Keratinocyte (primary cell): ENCODE measurements around the gene CCNG2. TPM values are rescaled to one million over a fixed set of nuclear protein-coding genes. Genes with fewer than 3 reads are reported as not detected.

Experiments
- DNase-seq: peaks from one replicate; pipeline ENCODE4 v3.0.0-alpha.2; 2011; ENCODE audit warnings: low read depth, missing footprints, low spot score
- FAIRE-seq: peaks from 2 replicates; lab custom pipeline; 2011; peaks lifted over from hg19 to GRCh38; lab: Jason Lieb, UNC
- H2AFZ ChIP-seq: 2 replicates; pipeline ENCODE4 v1.6.0; 2012; ENCODE audit warnings: low read length, control low read depth, inconsistent platforms; ENCODE audit not compliant: control insufficient read depth
- H3K27ac ChIP-seq: 2 replicates; pipeline ENCODE4 v1.5.1; 2011; ENCODE audit warnings: low read length; ENCODE audit not compliant: control insufficient read depth, insufficient read depth
- H3K27me3 ChIP-seq: 3 replicates; pipeline ENCODE4 v1.6.0; 2011; ENCODE audit warnings: low read length; ENCODE audit not compliant: control insufficient read depth, insufficient read depth; ENCODE audit errors: extremely low read depth
- H3K36me3 ChIP-seq, 2 experiments: 2 replicates in 1 of 2; 3 replicates in 1 of 2; pipeline ENCODE4 v1.5.1; 2011; ENCODE audit warnings: low read length in 2 of 2, mild to moderate bottlenecking in 1 of 2; ENCODE audit not compliant: control insufficient read depth in 2 of 2, insufficient read depth in 2 of 2; ENCODE audit errors: extremely low read depth in 1 of 2
- H3K4me1 ChIP-seq: 3 replicates; pipeline ENCODE4 v1.5.1; 2011; ENCODE audit warnings: low read length; ENCODE audit not compliant: control insufficient read depth, insufficient read depth; ENCODE audit errors: extremely low read depth
- H3K4me2 ChIP-seq: 3 replicates; pipeline ENCODE4 v1.6.0; 2011; ENCODE audit warnings: low read depth, low read length; ENCODE audit not compliant: control insufficient read depth, insufficient read depth; ENCODE audit errors: extremely low read depth
- H3K4me3 ChIP-seq, 3 experiments: fragments of 200-600 bp in 1 of 3; sonication (generic) in 1 of 3; 2 replicates in 2 of 3; 3 replicates in 1 of 3; pipeline ENCODE4 v1.5.1; 2011 to 2016; ENCODE audit warnings: low read length in 3 of 3, mild to moderate bottlenecking in 3 of 3, control low read depth in 2 of 3, inconsistent platforms in 1 of 3, low read depth in 1 of 3, mixed read lengths in 1 of 3, mixed run types in 1 of 3, moderate library complexity in 1 of 3; ENCODE audit not compliant: control insufficient read depth in 2 of 3, insufficient read depth in 2 of 3; ENCODE audit errors: extremely low read depth in 1 of 3
- H3K79me2 ChIP-seq: 2 replicates; pipeline ENCODE4 v1.6.0; 2012; ENCODE audit warnings: low read length; ENCODE audit not compliant: control insufficient read depth, insufficient read depth
- H3K9ac ChIP-seq: 3 replicates; pipeline ENCODE4 v1.6.0; 2011; ENCODE audit warnings: low read length; ENCODE audit not compliant: control insufficient read depth, insufficient read depth; ENCODE audit errors: extremely low read depth
- H3K9me1 ChIP-seq: 3 replicates; pipeline ENCODE4 v1.6.0; 2011; ENCODE audit warnings: low read length; ENCODE audit not compliant: control insufficient read depth, insufficient read depth; ENCODE audit errors: extremely low read depth
- H3K9me3 ChIP-seq: 2 replicates; pipeline ENCODE4 v1.5.1; 2012; ENCODE audit warnings: low read depth, low read length; ENCODE audit not compliant: control insufficient read depth
- H4K20me1 ChIP-seq: 3 replicates; pipeline ENCODE4 v1.6.0; 2011; ENCODE audit warnings: low read length; ENCODE audit not compliant: control insufficient read depth, insufficient read depth; ENCODE audit errors: extremely low read depth
- EZH2 ChIP-seq: IDR thresholded peaks from one replicate; pipeline ENCODE4 v1.6.1; 2012; ENCODE audit warnings: inconsistent platforms, mild to moderate bottlenecking, low read length, moderate library complexity
- dilution Hi-C: fragments of 300-500 bp; cut with MboI; formaldehyde crosslinking; loops from one replicate; pipeline ENCODE4 v1.7.0; 2020; ENCODE audit warnings: low sequenced_read_pairs; ENCODE audit not compliant: extremely low pct_ligation_motif_present
- polyA plus RNA-seq, 5 experiments: library from polyadenylated mRNA; depleted of rRNA in 3 of 5; stranded (reverse) in 3 of 5; stranded (forward) in 1 of 5; unstranded in 1 of 5; fragments of >200 nt; gene quantifications; 1 replicate in 1 of 5; 2 replicates in 3 of 5; 3 replicates in 1 of 5; pipeline versions ENCODE4 v1.2.1 to v1.2.3, GENCODE V29; 2011 to 2012; ENCODE audit warnings: missing spikeins in 2 of 5, low read depth in 1 of 5, low replicate concordance in 1 of 5
- TF ChIP-seq, protein P1 (sequence below), 3 experiments: IDR thresholded peaks in 1 of 3; conservative IDR thresholded peaks in 1 of 3; optimal IDR thresholded peaks in 1 of 3; 2 replicates in 2 of 3; 3 replicates in 1 of 3; pipeline versions ENCODE3 to v1.5.1; 2011; ENCODE audit warnings: low read length in 3 of 3, mild to moderate bottlenecking in 3 of 3, moderate library complexity in 2 of 3, control low read depth in 1 of 3, inconsistent platforms in 1 of 3; ENCODE audit not compliant: insufficient read depth in 2 of 3; ENCODE audit errors: extremely low read depth in 1 of 3

The CCNG2 gene
- polyA plus RNA-seq, 1 donor (not counting 4 experiments of a cell fraction or from before 2014, with no cell fraction given): 96.9 TPM

DNA sequence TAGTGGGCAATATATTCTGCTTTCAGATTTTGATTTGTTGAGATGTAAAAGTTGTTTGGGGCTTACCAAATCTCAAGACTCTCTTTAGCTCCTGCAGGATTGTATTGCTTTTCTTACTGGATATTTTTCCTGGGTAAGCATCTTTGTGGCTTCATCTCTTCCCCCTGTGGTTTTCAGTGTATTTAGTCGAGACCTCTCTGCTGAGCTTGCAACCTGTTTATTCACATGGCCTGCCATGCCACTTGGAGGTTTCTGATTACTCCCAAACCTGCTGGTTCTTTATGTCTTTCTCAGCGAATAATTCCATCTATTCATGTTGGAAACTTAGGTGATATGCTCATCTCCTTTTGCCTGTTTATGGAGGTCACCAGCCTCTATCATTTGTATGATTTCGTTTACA, 10.9 kb downstream of the CCNG2 start:
- Histone ChIP-seq H3K9ac (no peak overlapping the region), H2AFZ (no peak overlapping the region), H3K27me3 (no peaks in the 10 kb centered on the region), H4K20me1 (no peaks in the 10 kb centered on the region), H3K4me2 (no peak overlapping the region), H3K79me2 (no peaks in the 10 kb centered on the region), H3K9me1 (no peaks in the 10 kb centered on the region), H3K9me3 (no peaks in the 10 kb centered on the region), H3K27ac (no peak overlapping the region), H3K4me1 (peaks cover 24% of the 10 kb centered on the region), H3K4me3 (no peak overlapping the region), H3K36me3 (peaks cover 16 to 46% of the 10 kb centered on the region in 2 experiments)
- DNase-seq (no peak), FAIRE-seq (no peak)
- TF ChIP-seq, protein P1, sequence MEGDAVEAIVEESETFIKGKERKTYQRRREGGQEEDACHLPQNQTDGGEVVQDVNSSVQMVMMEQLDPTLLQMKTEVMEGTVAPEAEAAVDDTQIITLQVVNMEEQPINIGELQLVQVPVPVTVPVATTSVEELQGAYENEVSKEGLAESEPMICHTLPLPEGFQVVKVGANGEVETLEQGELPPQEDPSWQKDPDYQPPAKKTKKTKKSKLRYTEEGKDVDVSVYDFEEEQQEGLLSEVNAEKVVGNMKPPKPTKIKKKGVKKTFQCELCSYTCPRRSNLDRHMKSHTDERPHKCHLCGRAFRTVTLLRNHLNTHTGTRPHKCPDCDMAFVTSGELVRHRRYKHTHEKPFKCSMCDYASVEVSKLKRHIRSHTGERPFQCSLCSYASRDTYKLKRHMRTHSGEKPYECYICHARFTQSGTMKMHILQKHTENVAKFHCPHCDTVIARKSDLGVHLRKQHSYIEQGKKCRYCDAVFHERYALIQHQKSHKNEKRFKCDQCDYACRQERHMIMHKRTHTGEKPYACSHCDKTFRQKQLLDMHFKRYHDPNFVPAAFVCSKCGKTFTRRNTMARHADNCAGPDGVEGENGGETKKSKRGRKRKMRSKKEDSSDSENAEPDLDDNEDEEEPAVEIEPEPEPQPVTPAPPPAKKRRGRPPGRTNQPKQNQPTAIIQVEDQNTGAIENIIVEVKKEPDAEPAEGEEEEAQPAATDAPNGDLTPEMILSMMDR (optimal IDR thresholded peaks at IDR 0.05 in 1 of 3, IDR thresholded peaks at IDR 0.05 in 1 of 3, conservative IDR thresholded peaks at IDR 0.05 in 1 of 3; ENCODE audit: extremely low read depth in 1 of 3, insufficient read depth in 2 of 3, low read length in 3 of 3): no peak
- TF ChIP-seq EZH2: no peak
- dilution Hi-C loops: no loop called here

DNA sequence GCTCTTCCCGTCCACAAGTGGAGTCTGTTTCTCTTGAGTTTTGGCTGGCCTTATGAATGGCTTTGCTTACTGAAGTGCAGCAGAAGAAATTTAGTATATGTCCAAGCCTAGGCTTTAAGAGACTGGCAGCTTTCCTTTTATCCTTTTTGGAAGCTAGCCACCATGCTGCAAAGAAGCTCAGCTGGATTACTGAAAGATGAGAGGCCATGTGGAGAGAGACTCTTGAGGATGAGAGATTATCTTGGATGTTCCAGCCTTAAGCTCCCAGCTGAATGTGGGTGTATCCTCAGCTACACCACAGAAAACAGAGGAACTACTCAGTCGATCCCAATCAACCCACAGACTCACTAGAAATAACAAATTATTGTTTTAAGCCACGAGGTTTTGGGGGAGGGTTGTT, 12.5 kb downstream of the CCNG2 start:
- peak; percentile 69 for FAIRE-seq
- H3K9ac ChIP-seq: no peak overlapping the region
- no peaks in the 10 kb centered on the region for H3K27me3 ChIP-seq
- no peak overlapping the region for H3K4me2 ChIP-seq
- no peak overlapping the region for H3K27ac ChIP-seq
- H3K9me1 ChIP-seq: no peaks in the 10 kb centered on the region
- no peaks in the 10 kb centered on the region for H4K20me1 ChIP-seq
- no peak overlapping the region for H2AFZ ChIP-seq
- no peak overlapping the region for H3K4me3 ChIP-seq
- TF ChIP-seq, protein P1 (optimal IDR thresholded peaks at IDR 0.05 in 1 of 3, IDR thresholded peaks at IDR 0.05 in 1 of 3, conservative IDR thresholded peaks at IDR 0.05 in 1 of 3; ENCODE audit: extremely low read depth in 1 of 3, insufficient read depth in 2 of 3, low read length in 3 of 3): no peak
- no peak for TF ChIP-seq EZH2
- DNase-seq: no peak
- H3K79me2 ChIP-seq: no peaks in the 10 kb centered on the region
- no peaks in the 10 kb centered on the region for H3K9me3 ChIP-seq
- H3K4me1 ChIP-seq: peaks cover 36% of the 10 kb centered on the region
- peaks cover 10 to 36% of the 10 kb centered on the region in 2 experiments for H3K36me3 ChIP-seq
- dilution Hi-C loops: no loop called here
